Natural killer cell (primary cell): ENCODE results near the gene ENO1. TPM values are rescaled to one million over a fixed set of nuclear protein-coding genes. Genes with fewer than 3 reads are reported as not detected.
"Not testable (repeated sequence)": the region's sequence is repeated elsewhere in the genome, so short reads cannot be mapped to it uniquely, and the experiment has no call there.

Experiments
- ATAC-seq, 3 donors: fragments of 150-1000 bp in 2 of 3; fragments of 200-7000 bp in 1 of 3; cut with Tn5 transposase; 1 replicate in 1 of 3; 2 replicates in 2 of 3; pipeline ENCODE4 v1.10.0; 2021; ENCODE audit warnings: mild to moderate bottlenecking in 2 of 3, moderate library complexity in 2 of 3
- DNase-seq, 2 donors: peaks; one replicate each; pipeline versions ENCODE4 v3.0.0 to v3.0.0-alpha.2; 2013 to 2021; ENCODE audit warnings: mixed read lengths in 1 of 2
- H3K27ac ChIP-seq: one replicate; pipeline ENCODE4 v1.5.1; 2013; ENCODE audit warnings: mild to moderate bottlenecking, low read length
- H3K27me3 ChIP-seq: one replicate; pipeline ENCODE4 v1.6.1; 2013; ENCODE audit warnings: low read length; ENCODE audit not compliant: control insufficient read depth, insufficient read depth
- H3K36me3 ChIP-seq: one replicate; pipeline ENCODE4 v1.6.1; 2013; ENCODE audit warnings: low read length; ENCODE audit not compliant: control insufficient read depth, insufficient read depth
- H3K4me1 ChIP-seq: one replicate; pipeline ENCODE4 v1.6.1; 2013; ENCODE audit warnings: low read length; ENCODE audit not compliant: control insufficient read depth, insufficient read depth
- H3K4me3 ChIP-seq: one replicate; pipeline ENCODE4 v1.5.1; 2013; ENCODE audit warnings: low read length
- H3K9me3 ChIP-seq: one replicate; pipeline ENCODE4 v1.6.1; 2013; ENCODE audit warnings: low read length; ENCODE audit not compliant: control insufficient read depth, insufficient read depth
- H3K27ac Mint-ChIP-seq, 2 donors: one replicate each; pipeline ENCODE4 v1.8.0; 2022; ENCODE audit warnings: mild to moderate bottlenecking in 2 of 2, mixed read lengths in 2 of 2, moderate library complexity in 1 of 2
- H3K27me3 Mint-ChIP-seq, 2 donors: one replicate each; pipeline ENCODE4 v1.8.0; 2022; ENCODE audit warnings: low read depth in 2 of 2, mixed read lengths in 2 of 2
- H3K36me3 Mint-ChIP-seq: one replicate; pipeline ENCODE4 v1.8.0; 2022; ENCODE audit warnings: mixed read lengths
- H3K4me1 Mint-ChIP-seq, 2 donors: one replicate each; pipeline ENCODE4 v1.8.0; 2022; ENCODE audit warnings: mixed read lengths in 2 of 2
- H3K4me3 Mint-ChIP-seq: one replicate; pipeline ENCODE4 v1.8.0; 2022; ENCODE audit warnings: mild to moderate bottlenecking, moderate library complexity, mixed read lengths
- H3K9me3 Mint-ChIP-seq, 2 donors: one replicate each; pipeline ENCODE4 v1.8.0; 2022; ENCODE audit warnings: mixed read lengths in 2 of 2
- CTCF ChIP-seq: fragments of 200-600 bp; IDR thresholded peaks from one replicate; pipeline ENCODE4 v1.8.0; 2022; ENCODE audit warnings: antibody characterized with exemption
- WGBS: methylation state at CpG from one replicate; pipeline ENCODE4 v1.1.7; 2013; ENCODE audit warnings: missing lambda C conversion rate; ENCODE audit not compliant: insufficient coverage; 5-methylcytosine and 5-hydroxymethylcytosine counted together
- intact Hi-C: fragments of 100-400 bp; cut with micrococcal nuclease; formaldehyde crosslinking; loops from one replicate; pipeline ENCODE4 v1.14.2; 2022
- total RNA-seq, 4 donors: library from RNA; stranded (reverse); fragments of 120-200 nt in 1 of 4; gene quantifications; one replicate each; pipeline versions ENCODE4 v1.2.3 to v1.2.4, GENCODE V29; 2013 to 2022

The ENO1 gene
- total RNA-seq, 3 donors from 2014 or later (not counting 1 experiment from before 2014, with no cell fraction given) = 254 to 299 (median 266) TPM

- Histone ChIP-seq H3K27me3 (no peaks in the 10 kb centered on the region), H3K36me3 (no peaks in the 10 kb centered on the region), H3K4me1 (no peaks in the 10 kb centered on the region), H3K9me3 (no peaks in the 10 kb centered on the region), H3K4me3 (no peak overlapping the region), H3K27ac (no peak overlapping the region)
- H3K27ac Mint-ChIP-seq = no peak overlapping the region
- WGBS = 87% methylated on average over 7 of the region's 7 CpGs
- DNase-seq (no peak), ATAC-seq (no peak)
- no peak overlapping the region for H3K4me3 Mint-ChIP-seq
- no peaks in the 10 kb centered on the region for H3K9me3 Mint-ChIP-seq
- no peaks in the 10 kb centered on the region for H3K4me1 Mint-ChIP-seq
- H3K27me3 Mint-ChIP-seq = peaks cover 0 to 5% of the 10 kb centered on the region in 2 donors
- no peaks in the 10 kb centered on the region for H3K36me3 Mint-ChIP-seq
- intact Hi-C loops = no loop called here
- no peak for TF ChIP-seq CTCF
Observed at GRCh38 chr1:8839990-8840389, 38.5 kb downstream of the ENO1 start.

- no peak for ATAC-seq
- H3K4me1 Mint-ChIP-seq = no peaks in the 10 kb centered on the region
- H3K27me3 Mint-ChIP-seq = no peaks in the 10 kb centered on the region
Observed at GRCh38 chr1:8835941-8836643, 42.4 kb downstream of the ENO1 start.

GRCh38 chr1:8831340-8831739, 47.1 kb downstream of the ENO1 start:
- Mint-ChIP-seq H3K4me3 (no peak overlapping the region), H3K27me3 (no peaks in the 10 kb centered on the region), H3K4me1 (peaks cover 8% of the 10 kb centered on the region in 2 donors), H3K9me3 (no peaks in the 10 kb centered on the region), H3K36me3 (no peaks in the 10 kb centered on the region), H3K27ac (no peak overlapping the region)
- ATAC-seq (no peak), DNase-seq (no peak)
- no peak for TF ChIP-seq CTCF
- Histone ChIP-seq H3K27me3 (no peaks in the 10 kb centered on the region), H3K27ac (no peak overlapping the region), H3K4me1 (peaks cover 13% of the 10 kb centered on the region), H3K36me3 (no peaks in the 10 kb centered on the region), H3K4me3 (no peak overlapping the region), H3K9me3 (no peaks in the 10 kb centered on the region)
- intact Hi-C loops = no loop called here
- WGBS = 79% methylated on average over 4 of the region's 4 CpGs

More at GRCh38 chr1:8835941-8836643, 42.4 kb downstream of the ENO1 start:
- Histone ChIP-seq H3K4me1 (no peaks in the 10 kb centered on the region), H3K27ac (no peak overlapping the region), H3K36me3 (no peaks in the 10 kb centered on the region), H3K9me3 (no peaks in the 10 kb centered on the region), H3K27me3 (no peaks in the 10 kb centered on the region), H3K4me3 (no peak overlapping the region)
- no peak for TF ChIP-seq CTCF
- intact Hi-C loops = no loop called here
- 92% methylated on average over 14 of the region's 14 CpGs for WGBS
- H3K9me3 Mint-ChIP-seq = no peaks in the 10 kb centered on the region
- no peak overlapping the region for H3K27ac Mint-ChIP-seq
- H3K36me3 Mint-ChIP-seq = no peaks in the 10 kb centered on the region
- DNase-seq = no peak
- H3K4me3 Mint-ChIP-seq = no peak overlapping the region

GRCh38 chr1:8830732-8831131, 47.8 kb downstream of the ENO1 start:
- intact Hi-C loops, H3K27ac Mint-ChIP-seq: not testable (repeated sequence)

More at GRCh38 chr1:8830732-8831131, 47.8 kb downstream of the ENO1 start:
- not testable (repeated sequence) for ATAC-seq, H3K36me3 ChIP-seq, H3K27me3 ChIP-seq, H3K27ac ChIP-seq, DNase-seq, H3K9me3 ChIP-seq, H3K27me3 Mint-ChIP-seq, H3K9me3 Mint-ChIP-seq, H3K4me3 Mint-ChIP-seq, H3K36me3 Mint-ChIP-seq, H3K4me3 ChIP-seq
- WGBS = 83% methylated on average over 9 of the region's 10 CpGs
- H3K4me1 Mint-ChIP-seq = peaks cover 8 to 13% of the 10 kb centered on the region in 2 donors
- H3K4me1 ChIP-seq = peaks cover 16% of the 10 kb centered on the region
